ENCODE results near the gene RNF213.

RNF213 gene

GRCh38 chr17:80384078-80384960, 123.7 kb downstream of the RNF213 start:
- DNase-seq (ENCODE audit: low spot score): no peak
- TF ChIP-seq CTCF (IDR thresholded peaks at IDR 0.05; ENCODE audit: extremely low read depth, missing control alignments): no peak

- no peak for DNase-seq (ENCODE audit: low spot score)
- no peak for TF ChIP-seq CTCF (IDR thresholded peaks at IDR 0.05; ENCODE audit: extremely low read depth, missing control alignments)
These were observed 124.4 kb downstream of the RNF213 start for GRCh38 chr17:80385046-80385445.

DNA sequence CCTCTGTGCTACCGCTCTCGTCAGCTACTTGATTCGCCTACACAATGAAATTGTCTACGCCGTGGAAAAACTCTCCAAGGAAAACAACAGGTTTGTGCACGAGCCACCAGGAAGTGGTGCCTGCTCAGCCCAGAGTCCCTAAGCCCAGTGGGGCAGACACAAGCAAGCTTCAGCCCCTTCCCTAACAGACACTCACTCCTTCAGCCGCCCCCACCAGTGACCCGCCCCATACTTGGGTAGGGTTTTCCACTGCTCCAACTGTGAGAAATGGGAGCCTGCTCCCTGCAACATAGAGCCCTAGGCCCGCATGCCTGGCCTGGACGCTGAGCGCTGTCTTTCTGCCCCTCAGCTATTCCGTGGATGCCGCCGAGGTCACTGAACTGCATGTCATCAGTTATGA, 125.7 kb downstream of the RNF213 start:
- no peak for TF ChIP-seq CTCF (IDR thresholded peaks at IDR 0.05; ENCODE audit: extremely low read depth, missing control alignments)
- no peak for DNase-seq (ENCODE audit: low spot score)

DNA sequence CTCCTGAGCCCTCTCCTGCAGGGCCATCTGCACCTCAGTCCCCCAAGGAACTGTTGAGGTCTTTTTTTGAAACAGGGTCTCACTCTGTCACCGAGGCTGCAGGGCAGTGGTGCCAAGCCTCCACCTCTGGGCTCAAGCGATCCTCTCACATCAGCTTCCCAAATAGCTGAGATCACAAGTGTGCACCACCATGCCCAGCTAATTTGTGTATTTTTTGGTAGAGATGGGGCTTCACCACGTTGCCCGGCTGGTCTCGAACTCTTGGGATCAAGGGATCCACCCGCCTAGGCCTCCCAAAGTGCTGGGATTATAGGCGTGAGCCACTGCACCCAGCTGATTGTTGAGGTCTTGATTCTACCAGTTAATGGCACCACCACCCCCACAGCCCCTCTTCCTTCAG, 126.4 kb downstream of the RNF213 start:
- no peak for TF ChIP-seq CTCF (IDR thresholded peaks at IDR 0.05; ENCODE audit: extremely low read depth, missing control alignments)
- DNase-seq (ENCODE audit: low spot score): no peak

GRCh38 chr17:80388175-80388574, 127.5 kb downstream of the RNF213 start:
- no peak for DNase-seq (ENCODE audit: low spot score)

DNA sequence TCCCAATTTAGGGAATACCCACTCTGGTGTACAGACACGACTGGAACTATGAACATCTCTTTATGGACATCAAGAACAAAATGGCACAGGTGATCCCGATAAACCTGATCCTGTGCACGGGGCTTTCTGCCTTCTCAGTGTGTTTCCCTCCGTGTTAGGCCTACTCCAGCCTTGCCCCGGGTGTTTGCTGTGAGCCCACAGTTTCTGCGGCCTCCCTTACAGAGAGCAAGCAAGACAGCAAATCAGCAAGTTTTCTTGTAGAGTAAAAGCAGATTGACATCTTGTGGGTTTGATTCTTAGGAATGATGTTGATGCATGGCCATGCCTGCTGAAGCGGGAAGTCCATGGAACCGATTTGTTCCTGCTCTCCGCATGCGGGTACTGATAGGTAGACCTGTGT, 127.9 kb downstream of the RNF213 start:
- TF ChIP-seq CTCF (IDR thresholded peaks at IDR 0.05; ENCODE audit: extremely low read depth, missing control alignments): no peak
- no peak for DNase-seq (ENCODE audit: low spot score)

More at GRCh38 chr17:80388175-80388574, 127.5 kb downstream of the RNF213 start:
- no peak for TF ChIP-seq CTCF (IDR thresholded peaks at IDR 0.05; ENCODE audit: extremely low read depth, missing control alignments)

Data from GM20000 (cell line).